MCF 10A (cell line): ENCODE measurements around the gene RPUSD2. TPM values are rescaled to one million over a fixed set of nuclear protein-coding genes. Genes with fewer than 3 reads are reported as not detected.

Source experiments
- Bru-seq: library from RNA; stranded (reverse); fragments of 400-500 nt; gene quantifications from one replicate; lab custom pipeline; 2021; lab: Mats Ljungman, UMichigan
- BruChase-seq, 2 experiments: library from RNA; stranded (reverse); fragments of 400-500 nt; gene quantifications; one replicate each; lab custom pipeline; 2021; lab: Mats Ljungman, UMichigan
- BruUV-seq: library from RNA; stranded (reverse); fragments of 400-500 nt; replicated peaks from 2 replicates; lab custom pipeline; 2021; lab: Mats Ljungman, UMichigan
- CTCF ChIA-PET: fragments of 300-600 bp; sonication (Branson Sonifier 250); formaldehyde crosslinking; extraction: SDS; loops from one replicate; lab custom pipeline; 2021; ENCODE audit warnings: antibody characterized with exemption, inconsistent platforms; lab: Yijun Ruan, JAX
- POLR2A ChIA-PET: fragments of 300-600, 350-650 bp; sonication (Branson Sonifier 250); formaldehyde crosslinking; extraction: SDS; loops from one replicate; lab custom pipeline; 2020; ENCODE audit warnings: antibody characterized with exemption, inconsistent platforms; lab: Yijun Ruan, JAX
- DNase-seq: peaks from one replicate; pipeline ENCODE4 v3.0.0-alpha.2; 2018; ENCODE audit not compliant: unreplicated experiment
- H3K27ac Mint-ChIP-seq: one replicate; pipeline ENCODE4 v1.8.0; 2022; ENCODE audit warnings: mild to moderate bottlenecking, low read depth, mixed read lengths; ENCODE audit not compliant: unreplicated experiment
- H3K27me3 Mint-ChIP-seq: one replicate; pipeline ENCODE4 v1.8.0; 2022; ENCODE audit warnings: mixed read lengths; ENCODE audit not compliant: insufficient read depth, unreplicated experiment
- H3K36me3 Mint-ChIP-seq: one replicate; pipeline ENCODE4 v1.8.0; 2022; ENCODE audit warnings: mild to moderate bottlenecking, moderate library complexity, mixed read lengths; ENCODE audit not compliant: insufficient read depth, unreplicated experiment
- H3K4me1 Mint-ChIP-seq: one replicate; pipeline ENCODE4 v1.8.0; 2022; ENCODE audit warnings: mixed read lengths; ENCODE audit not compliant: insufficient read depth, unreplicated experiment
- H3K4me3 Mint-ChIP-seq: one replicate; pipeline ENCODE4 v1.8.0; 2022; ENCODE audit warnings: mild to moderate bottlenecking, moderate library complexity, mixed read lengths; ENCODE audit not compliant: unreplicated experiment
- H3K9me3 Mint-ChIP-seq: one replicate; pipeline ENCODE4 v1.8.0; 2022; ENCODE audit warnings: mixed read lengths; ENCODE audit not compliant: unreplicated experiment
- CTCF ChIP-seq: fragments of 200-600 bp; IDR thresholded peaks from one replicate; pipeline ENCODE4 v1.8.0; 2022; ENCODE audit warnings: antibody characterized with exemption, mild to moderate bottlenecking; ENCODE audit not compliant: unreplicated experiment
- intact Hi-C: fragments of 100-400 bp; cut with micrococcal nuclease; formaldehyde crosslinking; loops from 2 replicates; pipeline ENCODE4 v1.14.1; 2022
- long read RNA-seq: library from polyadenylated mRNA; stranded (forward); transcript quantifications from one replicate; pipeline ENCODE4 v2.0.0, GENCODE V29; 2022
- total RNA-seq: library from RNA; stranded (reverse); gene quantifications from 2 replicates; pipeline ENCODE4 v1.2.3, GENCODE V29; 2022

The RPUSD2 gene
- total RNA-seq (13.4 and 13.9 TPM in 2 replicates), Bru-seq, nascent RNA (percentile 65 among the genes with signal in this experiment), BruChase-seq, experiment 1, labeled RNA remaining after a 6-hour chase (percentile 42 among the genes with signal in this experiment), BruChase-seq, experiment 2, labeled RNA remaining after a 2-hour chase (percentile 68 among the genes with signal in this experiment)
- long read RNA-seq, transcript RPUSD2-201 (3 exons, 2,358 nt): major isoform, 54 of 59 reads
- long read RNA-seq, partial matches to known transcripts: 0 of 59 reads
- long read RNA-seq, other reads (novel, unspliced or antisense): 4 of 59 reads

- ChIA-PET POLR2A (interaction anchor here (0.6 to 2.2 kb wide), 26 partner anchors 10 to 465 kb away, joined by 3 to 20 read pairs (median 4); partner anchors contain the start of genes BAHD1, C15orf62, IVD and KNL1), CTCF (interaction anchor here (1.0 to 4.2 kb wide), 2 partner anchors 20 to 50 kb away, joined by 3 to 20 read pairs; no protein-coding TSS in a partner anchor)
- Mint-ChIP-seq H3K27ac (peak within 1 kb of the TSS; percentile 90), H3K4me3 (peak within 1 kb of the TSS; percentile 87), H3K9me3 (no peaks in the 10 kb centered on the region), H3K36me3 (peaks cover 37% of the 10 kb centered on the region), H3K27me3 (no peaks in the 10 kb centered on the region), H3K4me1 (peaks cover 21% of the 10 kb centered on the region)
- BruUV-seq: TSS peak; percentile 75
- DNase-seq: peak; percentile 94
- intact Hi-C loops: loop anchor here (10.0 kb wide), 1 partner anchor 125 kb away; the partner anchor contains the start of gene BAHD1
- TF ChIP-seq CTCF: no peak
These were observed at the start of gene RPUSD2 for GRCh38 chr15:40569129-40569953. Gene RPUSD2, plus strand, starts transcription at chr15:40569299. Its CDS starts 39 bp downstream, at chr15:40569338.

- Mint-ChIP-seq H3K9me3 (no peaks in the 10 kb centered on the region), H3K4me3 (no peak overlapping the region), H3K27ac (no peak overlapping the region), H3K27me3 (no peaks in the 10 kb centered on the region), H3K36me3 (no peaks in the 10 kb centered on the region), H3K4me1 (no peaks in the 10 kb centered on the region)
- ChIA-PET CTCF (interaction anchor here (0.6 kb wide), 1 partner anchor 259 kb away, joined by 3 read pairs; no protein-coding TSS in a partner anchor), POLR2A (no interaction called here)
- intact Hi-C loops: no loop called here
- BruUV-seq: no TSS peak
- no peak for TF ChIP-seq CTCF
- DNase-seq: no peak
These were observed 45.5 kb upstream of the RPUSD2 start for GRCh38 chr15:40523611-40524010.

GRCh38 chr15:40525855-40526254, 43.2 kb upstream of the RPUSD2 start:
- H3K27me3 Mint-ChIP-seq: no peaks in the 10 kb centered on the region
- no peak for DNase-seq
- H3K9me3 Mint-ChIP-seq: no peaks in the 10 kb centered on the region
- ChIA-PET POLR2A (no interaction called here), CTCF (interaction anchor here (0.6 to 1.1 kb wide), 3 partner anchors 35 to 206 kb away, joined by 3 to 4 read pairs (median 4); no protein-coding TSS in a partner anchor)
- no peaks in the 10 kb centered on the region for H3K36me3 Mint-ChIP-seq
- H3K4me3 Mint-ChIP-seq: no peak overlapping the region
- no peak overlapping the region for H3K27ac Mint-ChIP-seq
- BruUV-seq: no TSS peak
- no peaks in the 10 kb centered on the region for H3K4me1 Mint-ChIP-seq
- intact Hi-C loops: no loop called here
- no peak for TF ChIP-seq CTCF

GRCh38 chr15:40528801-40529200, 40.3 kb upstream of the RPUSD2 start:
- Mint-ChIP-seq H3K36me3 (no peaks in the 10 kb centered on the region), H3K9me3 (no peaks in the 10 kb centered on the region), H3K4me1 (no peaks in the 10 kb centered on the region), H3K27ac (no peak overlapping the region), H3K27me3 (no peaks in the 10 kb centered on the region), H3K4me3 (no peak overlapping the region)
- intact Hi-C loops: no loop called here
- POLR2A ChIA-PET: no interaction called here
- CTCF ChIA-PET: no interaction called here
- no peak for TF ChIP-seq CTCF
- no peak for DNase-seq
- no TSS peak for BruUV-seq
